CD4-positive, alpha-beta T cell treated with Interleukin-15 for 4 hours (primary cell): ENCODE data around the gene CPED1.

ENCODE experiments used
- DNase-seq: peaks from one replicate; pipeline ENCODE4 v3.0.0-alpha.2; 2020; ENCODE audit warnings: low spot score

Gene CPED1

GRCh38 chr7:120988591-120989256, at the start of gene CPED1:
TSS of gene CPED1 (plus strand) at chr7:120988711. CDS start at chr7:120989622, 911 bp downstream.
- DNase-seq: peak; percentile 10

GRCh38 chr7:120939345-120939744, 49.2 kb upstream of the CPED1 start:
- no peak for DNase-seq

GRCh38 chr7:120941064-120941463, 47.4 kb upstream of the CPED1 start:
- DNase-seq: peak; percentile 8

- DNase-seq: no peak
These were observed 46.7 kb upstream of the CPED1 start for GRCh38 chr7:120941856-120942255.

- no peak for DNase-seq
These were observed 45.6 kb upstream of the CPED1 start for GRCh38 chr7:120942861-120943260.

GRCh38 chr7:120944826-120945562, 43.5 kb upstream of the CPED1 start:
- DNase-seq: no peak

- no peak for DNase-seq
These were observed 40.5 kb upstream of the CPED1 start for GRCh38 chr7:120947980-120948379.

- DNase-seq: no peak
These were observed 39.1 kb upstream of the CPED1 start for GRCh38 chr7:120949393-120949911.

- no peak for DNase-seq
These were observed 38.4 kb upstream of the CPED1 start for GRCh38 chr7:120949998-120950538.

- peak; percentile 98 for DNase-seq
These were observed 37.8 kb upstream of the CPED1 start, which contains the start of gene ING3 for GRCh38 chr7:120950539-120951308. TSS of gene ING3 (plus strand) at chr7:120950777. CDS start at chr7:120950897, 120 bp downstream.

- DNase-seq: no peak
These were observed 37.2 kb upstream of the CPED1 start for GRCh38 chr7:120951309-120951699.

- DNase-seq: no peak
These were observed 36.7 kb upstream of the CPED1 start for GRCh38 chr7:120951826-120952225.

- no peak for DNase-seq
These were observed 32.8 kb upstream of the CPED1 start for GRCh38 chr7:120955577-120956149.

- no peak for DNase-seq
These were observed 28.5 kb upstream of the CPED1 start for GRCh38 chr7:120959929-120960484.

- DNase-seq: no peak
These were observed 27.8 kb upstream of the CPED1 start for GRCh38 chr7:120960714-120961113.

- no peak for DNase-seq
These were observed 26.8 kb upstream of the CPED1 start for GRCh38 chr7:120961638-120962173.

GRCh38 chr7:120964088-120964487, 24.4 kb upstream of the CPED1 start:
- DNase-seq: no peak

- no peak for DNase-seq
These were observed 21.6 kb upstream of the CPED1 start for GRCh38 chr7:120966961-120967360.

- DNase-seq: no peak
These were observed 14.7 kb upstream of the CPED1 start for GRCh38 chr7:120973849-120974248.

- no peak for DNase-seq
These were observed 8.6 kb upstream of the CPED1 start for GRCh38 chr7:120979765-120980499.

GRCh38 chr7:120981117-120981516, 7.4 kb upstream of the CPED1 start:
- no peak for DNase-seq
